Lung (tissue), 12 donors: ENCODE measurements around the gene EVX1. TPM values are rescaled to one million over a fixed set of nuclear protein-coding genes. Genes with fewer than 3 reads are reported as not detected.

Experiments
- ATAC-seq: fragments of 200-7000 bp; cut with Tn5 transposase; one replicate; pipeline ENCODE4 v1.9.1; 2020; ENCODE audit warnings: moderate number of reproducible peaks; ENCODE audit not compliant: insufficient read depth, low FRiP score
- DNase-seq, 3 donors: peaks; one replicate each; pipeline ENCODE4 v3.0.0-alpha.2; 2013 to 2017
- H3K27ac ChIP-seq, 2 donors: one replicate each; pipeline ENCODE4 v1.5.1; 2013; ENCODE audit warnings: mild to moderate bottlenecking in 2 of 2, moderate library complexity in 2 of 2, control low read depth in 1 of 2, inconsistent platforms in 1 of 2, low read depth in 1 of 2, low read length in 1 of 2
- H3K27me3 ChIP-seq, 3 donors: one replicate each; pipeline ENCODE4 v1.5.1; 2013; ENCODE audit warnings: low read length in 2 of 3; ENCODE audit not compliant: control insufficient read depth in 3 of 3, insufficient read depth in 3 of 3
- H3K36me3 ChIP-seq, 4 donors: one replicate each; pipeline ENCODE4 v1.5.1; 2013; ENCODE audit warnings: low read length in 4 of 4, mild to moderate bottlenecking in 1 of 4, moderate library complexity in 1 of 4; ENCODE audit not compliant: control insufficient read depth in 4 of 4, insufficient read depth in 4 of 4
- H3K4me1 ChIP-seq, 5 donors: one replicate each; pipeline ENCODE4 v1.5.1; 2013; ENCODE audit warnings: low read length in 5 of 5, mild to moderate bottlenecking in 2 of 5, moderate library complexity in 1 of 5; ENCODE audit not compliant: control insufficient read depth in 5 of 5, insufficient read depth in 5 of 5
- H3K4me3 ChIP-seq: one replicate; pipeline ENCODE4 v1.5.1; 2013; ENCODE audit warnings: mild to moderate bottlenecking, control low read depth, moderate library complexity
- H3K9ac ChIP-seq, 2 donors: one replicate each; pipeline ENCODE4 v1.5.1; 2013; ENCODE audit warnings: low read length in 2 of 2, control low read depth in 1 of 2; ENCODE audit not compliant: insufficient read depth in 1 of 2
- H3K9me3 ChIP-seq, 4 donors: one replicate each; pipeline ENCODE4 v1.5.1; 2013; ENCODE audit warnings: low read length in 3 of 4, mild to moderate bottlenecking in 1 of 4, moderate library complexity in 1 of 4; ENCODE audit not compliant: control insufficient read depth in 4 of 4, insufficient read depth in 3 of 4
- CTCF ChIP-seq: IDR thresholded peaks from 2 replicates; pipeline ENCODE4 v1.5.1; 2012; ENCODE audit warnings: mild to moderate bottlenecking; ENCODE audit errors: control extremely low read depth, extremely low read depth
- WGBS, 2 donors: extraction: QIAGEN DNeasy Blood & Tissue Kit; methylation state at CpG; one replicate each; pipeline ENCODE4 v1.1.7; 2013; 5-methylcytosine and 5-hydroxymethylcytosine counted together
- polyA plus RNA-seq, 2 donors: library from polyadenylated mRNA; stranded (reverse); fragments of 200-250 nt; gene quantifications; one replicate each; pipeline ENCODE4 v1.2.1, GENCODE V29; 2013
- total RNA-seq, 2 donors: library from RNA; depleted of rRNA in 1 of 2; stranded (reverse); fragments of >200 nt in 1 of 2; gene quantifications; one replicate each; pipeline ENCODE4 v1.2.1, GENCODE V29; 2014 to 2021
- donor health status: control.
- donor health status: control.
- donor health status: Bipolar disorder and iron deficiency.
- donor health status: healthy.
- donor health status: DM: yes; HTN: yes; CAD: no.

EVX1 gene
- total and polyA plus RNA-seq, 4 donors, result not detected

GRCh38 chr7:27204851-27205322, 37.7 kb upstream of the EVX1 start:
- no peak overlapping the region for H3K9ac ChIP-seq
- H3K36me3 ChIP-seq, result no peaks in the 10 kb centered on the region

GRCh38 chr7:27205325-27206280, 37.0 kb upstream of the EVX1 start:
- DNase-seq, result peak in 1 of 3 donors; percentile 37
- Histone ChIP-seq H3K27ac (no peak overlapping the region), H3K36me3 (no peaks in the 10 kb centered on the region), H3K4me1 (peaks cover 0 to 17% (median 2%) of the 10 kb centered on the region in 5 donors), H3K9me3 (peaks cover 0 to 15% (median 0%) of the 10 kb centered on the region in 4 donors), H3K27me3 (peaks cover 10 to 100% (median 99%) of the 10 kb centered on the region in 3 donors), H3K4me3 (no peak overlapping the region), H3K9ac (no peak overlapping the region)
- ATAC-seq, result no peak
- 9 to 10% methylated on average over 52 of the region's 52 CpGs for whole genome bisulfite sequencing, 2 donors
- TF ChIP-seq CTCF, result no peak

More at GRCh38 chr7:27204851-27205322, 37.7 kb upstream of the EVX1 start:
- Histone ChIP-seq H3K4me1 (peaks cover 0 to 22% (median 3%) of the 10 kb centered on the region in 5 donors), H3K9me3 (peaks cover 0 to 12% (median 0%) of the 10 kb centered on the region in 4 donors), H3K4me3 (no peak overlapping the region), H3K27me3 (peaks cover 3 to 96% (median 96%) of the 10 kb centered on the region in 3 donors), H3K27ac (no peak overlapping the region)
- ATAC-seq, result no peak
- no peak for TF ChIP-seq CTCF
- WGBS, 2 donors, result 3 to 6% methylated on average over 41 of the region's 41 CpGs
- peak in 2 of 3 donors; percentile 50 to 60 for DNase-seq

GRCh38 chr7:27207348-27207985, 35.1 kb upstream of the EVX1 start:
- ATAC-seq, result no peak
- no peak overlapping the region for H3K9ac ChIP-seq
- no peak for TF ChIP-seq CTCF
- DNase-seq, result no peak
- H3K4me1 ChIP-seq, result peaks cover 0 to 11% (median 0%) of the 10 kb centered on the region in 5 donors
- H3K27ac ChIP-seq, result no peak overlapping the region
- no peak overlapping the region for H3K4me3 ChIP-seq
- H3K27me3 ChIP-seq, result peaks cover 10 to 100% (median 99%) of the 10 kb centered on the region in 3 donors
- 29 to 40% methylated on average over 7 of the region's 7 CpGs for WGBS, 2 donors
- no peaks in the 10 kb centered on the region for H3K36me3 ChIP-seq
- H3K9me3 ChIP-seq, result peaks cover 0 to 7% (median 0%) of the 10 kb centered on the region in 4 donors
